ENCODE measurements around the gene IWS1. TPM values are rescaled to one million over a fixed set of nuclear protein-coding genes. Genes with fewer than 3 reads are reported as not detected.

Gene IWS1
- total RNA-seq, 2 experiments from 2014 or later = 52.1 to 52.5 TPM

- H3K27ac Mint-ChIP-seq = no peak overlapping the region
- CTCF ChIA-PET = no interaction called here
- DNase-seq = no peak
- H3K36me3 Mint-ChIP-seq (ENCODE audit: low read depth) = no peaks in the 10 kb centered on the region
- no peak overlapping the region for H3K4me3 Mint-ChIP-seq
- intact Hi-C loops (cut with micrococcal nuclease) = no loop called here
- no peaks in the 10 kb centered on the region for H3K4me1 Mint-ChIP-seq (ENCODE audit: low read depth)
- no peaks in the 10 kb centered on the region for H3K9me3 Mint-ChIP-seq
- H3K27me3 Mint-ChIP-seq (ENCODE audit: low read depth) = no peaks in the 10 kb centered on the region
These were observed 94.8 kb downstream of the IWS1 start for GRCh38 chr2:127431408-127432023.

Other genes starting within 250 kb of the IWS1 start
- 10 to 100 TPM; 37.0 to 41.1 TPM for gene ERCC3, start 232.3 kb downstream of the IWS1 start, total RNA-seq
- gene MAP3K2, start 138.5 kb downstream of the IWS1 start, total RNA-seq = 10 to 100 TPM; 27.1 to 27.4 TPM
- not detected for gene PROC, start 108.1 kb downstream of the IWS1 start, total RNA-seq
- under 1 TPM; 0.37 to 0.41 TPM for gene MYO7B, start 9.2 kb upstream of the IWS1 start, total RNA-seq
- gene GPR17, start 119.7 kb upstream of the IWS1 start, total RNA-seq = not detected
- 10 to 100 TPM; 14.6 to 15.5 TPM for gene LIMS2, start 149.0 kb upstream of the IWS1 start, total RNA-seq
- gene SFT2D3, start 175.0 kb upstream of the IWS1 start, total RNA-seq = 1 to 10 TPM; 3.1 to 3.3 TPM

All from activated naive CD4-positive, alpha-beta T cell treated with anti-CD3 and anti-CD28 coated beads for 36 hours (primary cell).